Lower lobe of right lung (tissue), 2 donors: ENCODE data around the gene PSMB2. TPM values are rescaled to one million over a fixed set of nuclear protein-coding genes. Genes with fewer than 3 reads are reported as not detected.
"Not testable (repeated sequence)": the region's sequence is repeated elsewhere in the genome, so short reads cannot be mapped to it uniquely, and the experiment has no call there.

ENCODE experiments used
- ATAC-seq, 2 donors: fragments of 200-7000 bp; cut with Tn5 transposase; one replicate each; pipeline ENCODE4 v1.9.1; 2020 to 2022; ENCODE audit warnings: mild to moderate bottlenecking in 2 of 2, moderate library complexity in 2 of 2
- DNase-seq: peaks from one replicate; pipeline ENCODE4 v3.0.0-alpha.2; 2020
- H3K27ac ChIP-seq: fragments of 200-600 bp; one replicate; pipeline ENCODE4 v1.8.0; 2022
- H3K27me3 ChIP-seq: fragments of 200-600 bp; one replicate; pipeline ENCODE4 v1.8.0; 2022; ENCODE audit warnings: low read depth
- H3K36me3 ChIP-seq: fragments of 200-600 bp; one replicate; pipeline ENCODE4 v1.8.0; 2022; ENCODE audit warnings: mild to moderate bottlenecking
- H3K4me1 ChIP-seq: fragments of 200-600 bp; one replicate; pipeline ENCODE4 v1.8.0; 2022
- H3K4me3 ChIP-seq: fragments of 200-600 bp; one replicate; pipeline ENCODE4 v1.8.0; 2022; ENCODE audit warnings: mild to moderate bottlenecking
- H3K9me3 ChIP-seq: fragments of 200-600 bp; one replicate; pipeline ENCODE4 v1.8.0; 2022
- intact Hi-C: fragments of 100-400 bp; cut with DNase I; formaldehyde crosslinking; loops from one replicate; pipeline ENCODE4 v1.11.0; 2022
- long read RNA-seq: library from polyadenylated mRNA; unstranded; transcript quantifications from one replicate; pipeline ENCODE4 v2.0.0, GENCODE V29; 2021
- total RNA-seq: library from RNA; stranded (reverse); fragmentation: NEBNext Ultra II Directional; extraction: Animal tissue kit (Norgen Biotek cat#: 25700); gene quantifications from one replicate; pipeline ENCODE4 v1.2.1, GENCODE V29; 2021
- TF ChIP-seq, protein P1 (sequence below): fragments of 200-600 bp; IDR thresholded peaks from one replicate; pipeline ENCODE4 v1.8.0; 2022; ENCODE audit warnings: antibody characterized with exemption, mild to moderate bottlenecking
- donor health status: DM: no; HTN: yes; CAD: no; lungs with severe emphysema.

PSMB2 gene
- total RNA-seq = 44.9 TPM
- long read RNA-seq, transcript PSMB2-201 (6 exons, 2,701 nt) = major isoform, 77 of 84 reads
- long read RNA-seq, partial matches to known transcripts = 2 of 84 reads
- long read RNA-seq, other reads (novel, unspliced or antisense) = 5 of 84 reads

DNA sequence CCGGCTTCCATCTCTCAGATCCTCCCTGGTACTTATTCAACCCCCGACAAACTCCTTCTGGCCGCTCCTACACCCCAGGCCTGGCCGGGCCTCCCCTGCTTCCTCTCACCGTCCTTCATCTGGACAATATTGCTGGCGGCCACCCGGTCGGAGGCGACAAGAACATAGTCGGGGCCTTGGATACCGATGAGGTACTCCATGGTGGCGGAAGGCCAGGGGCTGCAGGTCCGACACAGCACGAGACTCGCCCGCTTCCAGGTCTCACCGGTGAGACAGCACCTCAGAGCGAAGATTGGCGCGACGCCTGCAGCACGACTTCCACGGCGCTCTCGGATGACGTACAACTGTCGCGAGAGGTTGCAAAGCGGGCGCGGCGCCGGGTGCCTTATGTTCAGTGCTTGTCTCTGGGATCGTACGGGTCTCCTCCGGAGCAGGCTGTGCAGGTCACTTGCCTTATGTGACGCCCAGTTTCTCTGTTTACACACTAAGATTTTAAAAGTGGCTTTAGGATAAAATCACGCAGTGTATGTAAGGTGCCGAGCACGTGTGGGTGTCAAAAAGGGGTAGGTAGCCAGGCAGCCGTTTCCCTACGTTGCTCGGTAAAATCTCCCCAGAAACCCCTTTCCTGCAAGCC, at the start of gene PSMB2:
TSS of gene PSMB2 (minus strand) at position 294 of the 634 bp plus-strand sequence. CDS start at position 200, 94 bp downstream.
- peaks cover 38% of the 10 kb centered on the region for H3K4me1 ChIP-seq
- peak within 1 kb of the TSS; percentile 82 for H3K4me3 ChIP-seq

DNA sequence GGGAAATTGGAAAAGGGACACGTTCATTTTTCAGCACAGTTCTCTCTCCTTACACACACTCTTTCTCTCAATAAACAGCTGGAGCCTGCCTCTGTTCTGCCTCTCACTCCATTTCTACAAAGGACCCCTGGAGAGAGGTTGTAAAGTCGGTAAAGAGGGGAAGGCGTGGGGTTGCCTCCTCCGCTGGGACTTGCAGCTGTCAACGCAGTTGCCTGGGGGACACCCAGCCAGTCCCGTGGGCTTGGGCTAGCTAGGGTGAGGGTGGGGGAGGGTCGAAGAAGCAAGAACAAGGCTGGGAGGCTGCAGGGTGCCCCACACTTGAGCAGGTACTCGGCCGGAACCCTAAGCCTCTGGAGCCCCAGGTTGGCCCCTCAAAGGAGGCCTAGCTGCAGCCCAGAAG, 49.8 kb upstream of the PSMB2 start:
- Histone ChIP-seq H3K36me3 (no peaks in the 10 kb centered on the region), H3K9me3 (no peaks in the 10 kb centered on the region), H3K4me3 (no peak overlapping the region), H3K27ac (no peak overlapping the region), H3K4me1 (no peaks in the 10 kb centered on the region), H3K27me3 (peaks cover 5% of the 10 kb centered on the region)
- ATAC-seq (no peak), DNase-seq (no peak)
- TF ChIP-seq, protein P1, sequence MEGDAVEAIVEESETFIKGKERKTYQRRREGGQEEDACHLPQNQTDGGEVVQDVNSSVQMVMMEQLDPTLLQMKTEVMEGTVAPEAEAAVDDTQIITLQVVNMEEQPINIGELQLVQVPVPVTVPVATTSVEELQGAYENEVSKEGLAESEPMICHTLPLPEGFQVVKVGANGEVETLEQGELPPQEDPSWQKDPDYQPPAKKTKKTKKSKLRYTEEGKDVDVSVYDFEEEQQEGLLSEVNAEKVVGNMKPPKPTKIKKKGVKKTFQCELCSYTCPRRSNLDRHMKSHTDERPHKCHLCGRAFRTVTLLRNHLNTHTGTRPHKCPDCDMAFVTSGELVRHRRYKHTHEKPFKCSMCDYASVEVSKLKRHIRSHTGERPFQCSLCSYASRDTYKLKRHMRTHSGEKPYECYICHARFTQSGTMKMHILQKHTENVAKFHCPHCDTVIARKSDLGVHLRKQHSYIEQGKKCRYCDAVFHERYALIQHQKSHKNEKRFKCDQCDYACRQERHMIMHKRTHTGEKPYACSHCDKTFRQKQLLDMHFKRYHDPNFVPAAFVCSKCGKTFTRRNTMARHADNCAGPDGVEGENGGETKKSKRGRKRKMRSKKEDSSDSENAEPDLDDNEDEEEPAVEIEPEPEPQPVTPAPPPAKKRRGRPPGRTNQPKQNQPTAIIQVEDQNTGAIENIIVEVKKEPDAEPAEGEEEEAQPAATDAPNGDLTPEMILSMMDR = no peak
- intact Hi-C loops = no loop called here

More for the DNA sequence above, at the start of gene PSMB2:
- Histone ChIP-seq H3K36me3 (no peaks in the 10 kb centered on the region), H3K27me3 (no peaks in the 10 kb centered on the region), H3K27ac (peak within 1 kb of the TSS; percentile 91), H3K9me3 (no peaks in the 10 kb centered on the region)
- TF ChIP-seq, protein P1 = no peak
- DNase-seq (peak; percentile 97), ATAC-seq (peak; percentile 97 to 98)
- intact Hi-C loops = no loop called here

DNA sequence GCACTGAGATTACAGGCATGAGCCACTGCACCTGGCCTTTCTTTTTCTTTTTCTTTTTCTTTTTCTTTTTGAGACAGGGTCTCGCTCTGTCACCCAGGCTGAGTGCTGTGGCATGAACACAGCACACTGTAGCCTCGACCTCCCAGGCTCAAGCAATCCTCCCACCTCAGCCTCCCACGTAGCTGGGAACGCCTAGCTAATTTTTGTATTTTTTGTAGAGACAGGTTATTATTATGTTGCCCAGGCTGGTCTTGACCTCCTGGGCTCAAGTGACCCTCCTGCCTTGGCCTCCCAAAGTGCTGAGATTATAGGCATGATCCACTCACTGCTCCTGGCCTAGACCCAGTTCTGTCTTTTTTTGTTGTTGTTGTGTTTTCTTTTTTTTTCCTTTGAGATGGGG, 48.8 kb upstream of the PSMB2 start:
- H3K36me3 ChIP-seq, H3K4me3 ChIP-seq, ATAC-seq, H3K27ac ChIP-seq, H3K27me3 ChIP-seq, H3K4me1 ChIP-seq, DNase-seq, H3K9me3 ChIP-seq, intact Hi-C loops: not testable (repeated sequence)

DNA sequence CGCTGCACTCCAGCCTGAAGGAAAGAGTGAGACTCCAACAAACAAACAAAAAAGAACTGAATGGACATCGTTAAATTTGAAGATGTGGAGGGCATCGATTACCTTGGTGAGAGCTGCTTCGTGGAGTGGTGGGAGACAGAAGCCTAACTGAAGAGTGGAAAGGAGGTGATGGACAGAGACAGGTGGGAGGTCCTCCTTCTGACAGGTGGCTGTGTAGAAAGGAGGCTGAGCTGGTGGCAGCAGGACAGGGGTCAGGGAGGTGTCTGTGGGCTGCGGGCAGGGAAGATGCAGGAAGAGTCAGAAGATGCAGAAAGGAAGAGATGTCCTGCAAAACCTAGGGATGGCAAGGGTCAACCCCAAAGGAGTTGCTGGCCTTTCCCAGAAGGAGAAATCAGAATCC, 46.8 kb upstream of the PSMB2 start:
- no peak overlapping the region for H3K4me3 ChIP-seq
- H3K27me3 ChIP-seq = peaks cover 3% of the 10 kb centered on the region
- ATAC-seq (no peak), DNase-seq (no peak)
- TF ChIP-seq, protein P1 = no peak
- no peaks in the 10 kb centered on the region for H3K9me3 ChIP-seq
- no peaks in the 10 kb centered on the region for H3K36me3 ChIP-seq
- intact Hi-C loops = no loop called here
- H3K4me1 ChIP-seq = no peaks in the 10 kb centered on the region
- no peak overlapping the region for H3K27ac ChIP-seq

DNA sequence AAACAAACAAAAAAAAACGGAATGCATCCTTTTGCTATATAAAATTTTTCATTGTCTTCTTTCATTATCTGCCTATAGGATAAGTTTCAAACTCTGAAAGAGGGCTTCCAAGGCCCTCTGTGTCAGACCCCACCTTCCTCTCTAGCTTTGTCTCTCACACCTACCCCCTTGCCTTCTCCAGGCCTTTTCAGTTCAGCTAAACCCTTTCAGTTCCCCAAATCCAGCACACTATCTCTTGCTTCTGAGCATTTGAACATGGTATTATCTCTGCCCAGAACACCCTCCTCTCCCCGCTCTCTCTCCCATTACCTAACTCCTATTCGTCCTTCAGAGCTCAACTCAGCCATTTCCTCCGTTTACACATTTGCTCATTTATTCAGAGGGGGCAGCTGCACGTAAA, 41.7 kb upstream of the PSMB2 start:
- DNase-seq (no peak), ATAC-seq (no peak)
- H3K9me3 ChIP-seq = no peaks in the 10 kb centered on the region
- H3K4me3 ChIP-seq = no peak overlapping the region
- H3K4me1 ChIP-seq = no peaks in the 10 kb centered on the region
- peaks cover 3% of the 10 kb centered on the region for H3K27me3 ChIP-seq
- no peaks in the 10 kb centered on the region for H3K36me3 ChIP-seq
- no peak overlapping the region for H3K27ac ChIP-seq
- intact Hi-C loops = no loop called here
- TF ChIP-seq, protein P1 = no peak

DNA sequence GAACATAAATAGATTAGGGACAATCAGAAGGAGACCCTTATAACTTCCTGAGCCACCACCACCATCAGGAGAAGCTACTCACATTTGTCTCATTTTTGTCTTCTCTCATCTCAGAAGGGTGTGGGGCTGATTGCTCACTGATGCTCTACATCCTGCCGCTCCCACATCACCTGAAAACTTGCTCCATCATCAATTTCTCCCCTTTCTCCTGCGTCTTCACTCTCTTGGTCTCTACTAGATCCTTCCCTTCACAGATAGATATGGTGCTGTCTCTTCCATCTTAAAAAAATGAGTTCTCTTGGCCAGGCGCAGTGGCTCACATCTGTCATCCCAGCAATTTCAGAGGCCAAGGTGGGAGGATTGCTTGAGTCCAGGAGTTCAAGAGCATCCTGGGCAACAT, 38.9 kb upstream of the PSMB2 start:
- no peak overlapping the region for H3K4me3 ChIP-seq
- H3K9me3 ChIP-seq = no peaks in the 10 kb centered on the region
- H3K36me3 ChIP-seq = no peaks in the 10 kb centered on the region
- no peaks in the 10 kb centered on the region for H3K4me1 ChIP-seq
- H3K27ac ChIP-seq = no peak overlapping the region
- no peaks in the 10 kb centered on the region for H3K27me3 ChIP-seq
- intact Hi-C loops = no loop called here
- TF ChIP-seq, protein P1 = no peak
- no peak for ATAC-seq
- no peak for DNase-seq
